ENCODE data around the gene ATF7.

DNA sequence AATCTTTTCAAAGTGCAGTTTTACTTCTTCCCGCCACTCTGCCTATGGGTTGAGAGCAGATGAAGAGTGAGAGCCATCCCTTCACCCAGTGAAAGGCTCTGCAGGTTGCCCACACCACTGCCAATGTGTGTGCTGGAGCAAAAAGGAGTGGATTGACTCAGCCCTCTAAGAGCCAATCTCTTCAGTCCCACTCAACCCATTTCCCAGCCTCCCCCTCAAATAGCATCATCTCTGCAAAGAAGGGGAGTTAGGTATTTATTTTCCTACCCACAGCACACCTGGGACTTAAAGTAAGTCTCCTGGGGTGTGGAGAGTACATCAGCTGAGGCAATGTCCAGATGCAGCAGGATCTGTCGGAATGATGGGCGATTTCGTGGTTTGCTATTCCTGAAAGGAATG, 142.2 kb downstream of the ATF7 start:
- TF ChIP-seq POLR2A (IDR thresholded peaks at IDR 0.05; ENCODE audit: low read length), result no peak
- TF ChIP-seq GATA1 (IDR thresholded peaks at IDR 0.05; ENCODE audit: low read depth, low read length), result no peak

Data from erythroblast (primary cell).